ENCODE data around the gene WDR18.
"Not testable (repeated sequence)": the region's sequence is repeated elsewhere in the genome, so short reads cannot be mapped to it uniquely, and the experiment has no call there.

WDR18 gene

GRCh38 chr19:1023883-1024188 lies 39.7 kb downstream of the WDR18 start:
- not testable (repeated sequence) for DNase-seq

- not testable (repeated sequence) for DNase-seq
Observed at GRCh38 chr19:1025080-1025479, 40.9 kb downstream of the WDR18 start.

- peak; percentile 81 for DNase-seq
Observed at GRCh38 chr19:1025960-1026782, 42.0 kb downstream of the WDR18 start, which contains the start of gene CNN2. CNN2 (plus strand) TSS chr19:1026608; CDS start chr19:1026662, 54 bp downstream.

- DNase-seq, result peak; percentile 66
Observed at GRCh38 chr19:1026783-1027649, 42.9 kb downstream of the WDR18 start.

GRCh38 chr19:1027650-1028061 lies 43.5 kb downstream of the WDR18 start:
- no peak for DNase-seq

- DNase-seq, result peak; percentile 76
Observed at GRCh38 chr19:1028062-1028926, 44.1 kb downstream of the WDR18 start.

GRCh38 chr19:1032264-1032867 lies 48.2 kb downstream of the WDR18 start:
- no peak for DNase-seq

GRCh38 chr19:1035998-1036621 lies 52.0 kb downstream of the WDR18 start:
- no peak for DNase-seq

- no peak for DNase-seq
Observed at GRCh38 chr19:1037621-1038064, 53.5 kb downstream of the WDR18 start.

- no peak for DNase-seq
Observed at GRCh38 chr19:1038978-1039645, 55.0 kb downstream of the WDR18 start.

GRCh38 chr19:1039646-1040475 lies 55.7 kb downstream of the WDR18 start, which contains the start of gene ABCA7:
ABCA7 (plus strand) TSS chr19:1040107; CDS start chr19:1041362, 1,255 bp downstream.
- DNase-seq, result peak; percentile 98

GRCh38 chr19:1040476-1041271 lies 56.5 kb downstream of the WDR18 start:
- peak; percentile 98 for DNase-seq

- DNase-seq, result no peak
Observed at GRCh38 chr19:1041272-1041834, 57.2 kb downstream of the WDR18 start.

- no peak for DNase-seq
Observed at GRCh38 chr19:1041835-1042685, 57.9 kb downstream of the WDR18 start.

- DNase-seq, result no peak
Observed at GRCh38 chr19:1042689-1043511, 58.8 kb downstream of the WDR18 start.

All from hematopoietic multipotent progenitor cell treated with erythropoietin and hydrocortisone succinate and interleukin-3 and kit ligand, for 6 days (in vitro differentiated cells).